ENCODE results near the gene GALK2.

Gene GALK2

DNA sequence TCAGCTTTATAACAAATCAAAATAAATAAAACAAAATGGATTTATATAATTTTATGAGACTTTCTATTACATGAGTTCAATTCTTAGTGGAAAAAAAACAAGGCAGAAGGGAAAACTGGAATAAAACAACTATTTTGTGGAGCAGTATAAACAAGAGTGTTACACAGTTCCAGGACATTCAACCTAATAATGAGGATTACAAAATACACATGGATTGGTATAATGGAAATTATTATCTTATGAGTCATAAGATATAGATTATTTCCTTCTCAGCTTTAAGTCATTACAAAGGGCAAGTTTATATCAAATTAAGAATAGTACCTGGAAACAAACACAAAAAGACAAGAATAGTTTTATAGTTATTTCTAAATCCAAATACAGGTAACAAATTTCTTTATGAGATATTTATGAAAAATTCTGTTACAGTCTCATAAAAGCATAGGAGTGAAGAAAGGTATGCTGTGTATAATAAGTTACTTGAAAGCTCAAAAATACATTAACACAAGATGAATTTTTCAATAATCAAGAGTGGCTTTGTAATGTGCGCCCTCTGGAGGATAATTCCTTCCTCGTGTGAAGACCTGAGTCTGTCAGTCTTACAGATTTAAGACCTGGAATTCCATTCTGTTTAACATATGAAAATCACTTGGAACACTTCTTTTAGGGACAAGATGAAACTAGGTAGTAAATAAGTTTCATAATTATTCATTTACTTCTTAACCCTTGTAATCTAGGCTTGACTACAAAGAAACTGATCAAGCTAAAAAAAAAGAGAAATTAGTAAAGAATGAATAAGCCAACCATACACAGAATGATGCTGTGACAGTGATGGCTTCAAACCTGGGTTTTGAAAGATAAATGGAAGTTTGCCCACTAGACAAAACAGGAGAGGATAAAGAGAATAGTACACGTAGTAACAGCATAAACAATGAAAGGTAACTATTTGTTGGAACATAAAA lies 24.1 kb upstream of the GALK2 start:
- H3K9me3 ChIP-seq (ENCODE audit: control insufficient read depth in 2 of 2, low read length in 2 of 2), result no peaks in the 10 kb centered on the region
- H3K36me3 ChIP-seq (ENCODE audit: control insufficient read depth in 2 of 2, insufficient read depth in 2 of 2, low read length in 2 of 2), result peaks cover 19 to 21% of the 10 kb centered on the region in 2 donors
- no peak overlapping the region for H3K27ac ChIP-seq (ENCODE audit: low read depth in 2 of 2, low read length in 2 of 2)
- H3K4me1 ChIP-seq (ENCODE audit: control insufficient read depth in 2 of 2, insufficient read depth in 2 of 2, low read length in 2 of 2), result no peaks in the 10 kb centered on the region
- H3K4me3 ChIP-seq (ENCODE audit: low read length in 2 of 2), result no peak overlapping the region
- no peaks in the 10 kb centered on the region for H3K27me3 ChIP-seq (ENCODE audit: control insufficient read depth in 2 of 2, insufficient read depth in 2 of 2, low read length in 2 of 2)
- H3K9ac ChIP-seq (ENCODE audit: low read depth in 1 of 2, low read length in 2 of 2), result no peak overlapping the region

DNA sequence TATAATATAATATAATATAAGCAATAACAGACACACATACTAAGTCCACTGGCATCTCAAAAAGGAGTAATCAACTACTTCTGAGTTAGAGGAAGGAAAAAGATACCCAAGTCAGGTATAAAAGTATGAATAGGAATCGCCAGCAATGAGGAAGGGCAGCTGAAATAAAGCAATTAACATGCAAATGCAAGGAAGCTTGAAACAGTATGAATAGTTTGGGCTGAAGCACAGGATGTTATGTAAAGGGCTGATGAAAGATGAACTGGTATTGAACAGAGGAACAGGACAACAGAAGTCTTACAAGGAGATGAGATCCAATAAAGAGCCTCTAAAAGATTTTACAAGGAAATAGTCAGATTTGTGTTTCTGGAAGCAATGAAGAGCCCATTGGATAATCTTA lies 21.7 kb upstream of the GALK2 start:
- no peak overlapping the region for H3K9ac ChIP-seq (ENCODE audit: low read depth in 1 of 2, low read length in 2 of 2)
- peaks cover 0 to 4% of the 10 kb centered on the region in 2 donors for H3K4me1 ChIP-seq (ENCODE audit: control insufficient read depth in 2 of 2, insufficient read depth in 2 of 2, low read length in 2 of 2)
- no peak overlapping the region for H3K27ac ChIP-seq (ENCODE audit: low read depth in 2 of 2, low read length in 2 of 2)
- no peak overlapping the region for H3K4me3 ChIP-seq (ENCODE audit: low read length in 2 of 2)
- peaks cover 1 to 2% of the 10 kb centered on the region in 2 donors for H3K36me3 ChIP-seq (ENCODE audit: control insufficient read depth in 2 of 2, insufficient read depth in 2 of 2, low read length in 2 of 2)
- no peaks in the 10 kb centered on the region for H3K9me3 ChIP-seq (ENCODE audit: control insufficient read depth in 2 of 2, low read length in 2 of 2)
- H3K27me3 ChIP-seq (ENCODE audit: control insufficient read depth in 2 of 2, insufficient read depth in 2 of 2, low read length in 2 of 2), result no peaks in the 10 kb centered on the region

- Histone ChIP-seq H3K27me3 (ENCODE audit: control insufficient read depth in 2 of 2, insufficient read depth in 2 of 2, low read length in 2 of 2) (no peaks in the 10 kb centered on the region), H3K36me3 (ENCODE audit: control insufficient read depth in 2 of 2, insufficient read depth in 2 of 2, low read length in 2 of 2) (no peaks in the 10 kb centered on the region), H3K9ac (ENCODE audit: low read depth in 1 of 2, low read length in 2 of 2) (no peak overlapping the region), H3K9me3 (ENCODE audit: control insufficient read depth in 2 of 2, low read length in 2 of 2) (no peaks in the 10 kb centered on the region), H3K4me1 (ENCODE audit: control insufficient read depth in 2 of 2, insufficient read depth in 2 of 2, low read length in 2 of 2) (peaks cover 2 to 7% of the 10 kb centered on the region in 2 donors), H3K4me3 (ENCODE audit: low read length in 2 of 2) (no peak overlapping the region), H3K27ac (ENCODE audit: low read depth in 2 of 2, low read length in 2 of 2) (no peak overlapping the region)
Observed at GRCh38 chr15:49148727-49149126, 21.3 kb upstream of the GALK2 start.

- H3K27ac ChIP-seq (ENCODE audit: low read depth in 2 of 2, low read length in 2 of 2), result no peak overlapping the region
- no peak overlapping the region for H3K4me3 ChIP-seq (ENCODE audit: low read length in 2 of 2)
- no peaks in the 10 kb centered on the region for H3K27me3 ChIP-seq (ENCODE audit: control insufficient read depth in 2 of 2, insufficient read depth in 2 of 2, low read length in 2 of 2)
- H3K36me3 ChIP-seq (ENCODE audit: control insufficient read depth in 2 of 2, insufficient read depth in 2 of 2, low read length in 2 of 2), result no peaks in the 10 kb centered on the region
- H3K4me1 ChIP-seq (ENCODE audit: control insufficient read depth in 2 of 2, insufficient read depth in 2 of 2, low read length in 2 of 2), result peaks cover 9% of the 10 kb centered on the region in 2 donors
- H3K9ac ChIP-seq (ENCODE audit: low read depth in 1 of 2, low read length in 2 of 2), result no peak overlapping the region
- no peaks in the 10 kb centered on the region for H3K9me3 ChIP-seq (ENCODE audit: control insufficient read depth in 2 of 2, low read length in 2 of 2)
Observed at GRCh38 chr15:49151831-49152230, 18.2 kb upstream of the GALK2 start.

GRCh38 chr15:49152552-49153312 lies 17.3 kb upstream of the GALK2 start:
- Histone ChIP-seq H3K4me1 (ENCODE audit: control insufficient read depth in 2 of 2, insufficient read depth in 2 of 2, low read length in 2 of 2) (peaks cover 11 to 12% of the 10 kb centered on the region in 2 donors), H3K9me3 (ENCODE audit: control insufficient read depth in 2 of 2, low read length in 2 of 2) (no peaks in the 10 kb centered on the region), H3K36me3 (ENCODE audit: control insufficient read depth in 2 of 2, insufficient read depth in 2 of 2, low read length in 2 of 2) (no peaks in the 10 kb centered on the region), H3K9ac (ENCODE audit: low read depth in 1 of 2, low read length in 2 of 2) (no peak overlapping the region), H3K27ac (ENCODE audit: low read depth in 2 of 2, low read length in 2 of 2) (no peak overlapping the region), H3K27me3 (ENCODE audit: control insufficient read depth in 2 of 2, insufficient read depth in 2 of 2, low read length in 2 of 2) (no peaks in the 10 kb centered on the region), H3K4me3 (ENCODE audit: low read length in 2 of 2) (no peak overlapping the region)

- no peaks in the 10 kb centered on the region for H3K27me3 ChIP-seq (ENCODE audit: control insufficient read depth in 2 of 2, insufficient read depth in 2 of 2, low read length in 2 of 2)
- H3K4me1 ChIP-seq (ENCODE audit: control insufficient read depth in 2 of 2, insufficient read depth in 2 of 2, low read length in 2 of 2), result peaks cover 11 to 12% of the 10 kb centered on the region in 2 donors
- H3K27ac ChIP-seq (ENCODE audit: low read depth in 2 of 2, low read length in 2 of 2), result peak overlapping the region in 1 of 2 donors; percentile 77
- H3K36me3 ChIP-seq (ENCODE audit: control insufficient read depth in 2 of 2, insufficient read depth in 2 of 2, low read length in 2 of 2), result no peaks in the 10 kb centered on the region
- H3K4me3 ChIP-seq (ENCODE audit: low read length in 2 of 2), result peak overlapping the region; percentile 86 to 93
- no peaks in the 10 kb centered on the region for H3K9me3 ChIP-seq (ENCODE audit: control insufficient read depth in 2 of 2, low read length in 2 of 2)
- peak overlapping the region; percentile 92 to 93 for H3K9ac ChIP-seq (ENCODE audit: low read depth in 1 of 2, low read length in 2 of 2)
Observed at GRCh38 chr15:49154359-49154758, 15.7 kb upstream of the GALK2 start.

DNA sequence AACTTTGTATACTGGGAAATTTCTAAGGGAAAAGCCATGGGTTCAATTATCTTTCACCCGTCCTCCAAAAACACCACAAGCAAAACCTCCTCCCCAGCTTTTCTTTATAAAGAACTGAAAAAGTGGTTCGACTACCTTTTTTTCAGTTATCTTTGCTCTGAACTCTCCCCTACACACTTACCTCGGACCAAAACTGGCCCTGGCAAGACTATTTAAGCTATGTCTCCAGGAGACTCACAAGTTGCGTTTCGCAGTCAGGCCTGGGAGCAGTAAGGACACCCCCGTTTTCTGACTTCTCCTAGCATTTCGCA lies 15.3 kb upstream of the GALK2 start:
- H3K9me3 ChIP-seq (ENCODE audit: control insufficient read depth in 2 of 2, low read length in 2 of 2), result no peaks in the 10 kb centered on the region
- H3K27me3 ChIP-seq (ENCODE audit: control insufficient read depth in 2 of 2, insufficient read depth in 2 of 2, low read length in 2 of 2), result no peaks in the 10 kb centered on the region
- no peaks in the 10 kb centered on the region for H3K36me3 ChIP-seq (ENCODE audit: control insufficient read depth in 2 of 2, insufficient read depth in 2 of 2, low read length in 2 of 2)
- peak overlapping the region; percentile 86 to 93 for H3K4me3 ChIP-seq (ENCODE audit: low read length in 2 of 2)
- peak overlapping the region; percentile 77 to 78 for H3K27ac ChIP-seq (ENCODE audit: low read depth in 2 of 2, low read length in 2 of 2)
- peak overlapping the region; percentile 92 to 93 for H3K9ac ChIP-seq (ENCODE audit: low read depth in 1 of 2, low read length in 2 of 2)
- H3K4me1 ChIP-seq (ENCODE audit: control insufficient read depth in 2 of 2, insufficient read depth in 2 of 2, low read length in 2 of 2), result peaks cover 11 to 12% of the 10 kb centered on the region in 2 donors

GRCh38 chr15:49155110-49155833 lies 14.8 kb upstream of the GALK2 start, which contains the start of gene COPS2:
Gene COPS2, minus strand, starts transcription at chr15:49155599. Its CDS starts 21 bp downstream, at chr15:49155578.
- Histone ChIP-seq H3K27me3 (ENCODE audit: control insufficient read depth in 2 of 2, insufficient read depth in 2 of 2, low read length in 2 of 2) (no peaks in the 10 kb centered on the region), H3K9ac (ENCODE audit: low read depth in 1 of 2, low read length in 2 of 2) (peak within 1 kb of the TSS; percentile 92 to 93), H3K36me3 (ENCODE audit: control insufficient read depth in 2 of 2, insufficient read depth in 2 of 2, low read length in 2 of 2) (no peaks in the 10 kb centered on the region), H3K9me3 (ENCODE audit: control insufficient read depth in 2 of 2, low read length in 2 of 2) (no peaks in the 10 kb centered on the region), H3K4me3 (ENCODE audit: low read length in 2 of 2) (peak within 1 kb of the TSS; percentile 86 to 93), H3K4me1 (ENCODE audit: control insufficient read depth in 2 of 2, insufficient read depth in 2 of 2, low read length in 2 of 2) (peaks cover 11 to 12% of the 10 kb centered on the region in 2 donors), H3K27ac (ENCODE audit: low read depth in 2 of 2, low read length in 2 of 2) (peak within 1 kb of the TSS; percentile 77 to 78)

DNA sequence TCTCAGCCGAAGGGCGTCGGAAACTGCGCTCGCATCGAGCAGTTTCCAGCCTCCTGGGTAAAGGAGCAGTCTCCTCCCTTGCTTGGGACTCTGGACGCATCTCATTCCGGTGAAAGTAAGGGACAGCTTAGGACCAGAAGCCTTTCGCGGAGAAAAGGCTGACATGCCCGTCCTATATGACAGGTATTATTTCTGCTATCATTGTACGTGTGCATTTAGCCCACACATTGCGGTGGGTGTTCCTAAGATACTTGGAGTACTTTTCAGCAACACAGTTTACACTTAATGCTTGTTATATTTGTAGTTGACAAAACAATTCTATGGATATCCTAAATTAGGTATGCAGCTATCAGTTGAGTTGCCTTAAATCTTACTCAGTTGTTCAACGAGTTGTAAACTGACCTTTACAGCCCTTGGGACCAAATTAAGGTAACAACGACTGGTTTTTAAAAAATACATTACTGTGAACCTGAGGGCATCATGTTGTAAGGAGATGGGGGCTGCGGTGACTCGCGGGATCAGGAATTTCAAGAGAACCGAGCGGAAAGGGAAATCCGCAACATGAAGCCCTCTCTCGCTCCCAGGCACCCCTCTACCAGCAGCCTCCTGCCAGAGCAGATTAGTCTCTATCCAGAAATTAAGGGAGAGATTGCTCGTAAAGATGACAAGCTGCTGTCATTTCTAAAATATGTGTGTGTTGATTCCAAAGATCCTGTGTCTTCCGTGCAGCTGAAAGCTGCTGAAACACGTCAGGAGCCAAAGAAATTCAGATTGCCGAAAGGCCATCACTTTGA lies 14.0 kb upstream of the GALK2 start:
- Histone ChIP-seq H3K4me1 (ENCODE audit: control insufficient read depth in 2 of 2, insufficient read depth in 2 of 2, low read length in 2 of 2) (peaks cover 11 to 12% of the 10 kb centered on the region in 2 donors), H3K27ac (ENCODE audit: low read depth in 2 of 2, low read length in 2 of 2) (peak overlapping the region; percentile 61 to 66), H3K27me3 (ENCODE audit: control insufficient read depth in 2 of 2, insufficient read depth in 2 of 2, low read length in 2 of 2) (no peaks in the 10 kb centered on the region), H3K36me3 (ENCODE audit: control insufficient read depth in 2 of 2, insufficient read depth in 2 of 2, low read length in 2 of 2) (no peaks in the 10 kb centered on the region), H3K9ac (ENCODE audit: low read depth in 1 of 2, low read length in 2 of 2) (peak overlapping the region; percentile 69 to 79), H3K4me3 (ENCODE audit: low read length in 2 of 2) (peak overlapping the region; percentile 86 to 93), H3K9me3 (ENCODE audit: control insufficient read depth in 2 of 2, low read length in 2 of 2) (no peaks in the 10 kb centered on the region)
